ENCODE data around the gene SH3GLB1.

SH3GLB1 gene

GRCh38 chr1:86774305-86775295 lies 70.2 kb downstream of the SH3GLB1 start:
- no peak for DNase-seq (ENCODE audit: low read depth)

- DNase-seq (ENCODE audit: low read depth), result no peak
These were observed 71.0 kb downstream of the SH3GLB1 start for GRCh38 chr1:86775395-86775794.

- DNase-seq (ENCODE audit: low read depth), result no peak
These were observed 71.7 kb downstream of the SH3GLB1 start for GRCh38 chr1:86776108-86776507.

GRCh38 chr1:86778569-86779239 lies 74.3 kb downstream of the SH3GLB1 start:
- no peak for DNase-seq (ENCODE audit: low read depth)

- no peak for DNase-seq (ENCODE audit: low read depth)
These were observed 75.2 kb downstream of the SH3GLB1 start for GRCh38 chr1:86779308-86780191.

GRCh38 chr1:86782482-86782881 lies 78.1 kb downstream of the SH3GLB1 start:
- DNase-seq (ENCODE audit: low read depth), result no peak

GRCh38 chr1:86787621-86788020 lies 83.2 kb downstream of the SH3GLB1 start:
- no peak for DNase-seq (ENCODE audit: low read depth)

- DNase-seq (ENCODE audit: low read depth), result no peak
These were observed 84.2 kb downstream of the SH3GLB1 start for GRCh38 chr1:86788300-86789206.

GRCh38 chr1:86795316-86795715 lies 90.9 kb downstream of the SH3GLB1 start:
- no peak for DNase-seq (ENCODE audit: low read depth)

All from GM04504 (cell line).